ENCODE data around the gene AUNIP.

AUNIP gene, protein sequence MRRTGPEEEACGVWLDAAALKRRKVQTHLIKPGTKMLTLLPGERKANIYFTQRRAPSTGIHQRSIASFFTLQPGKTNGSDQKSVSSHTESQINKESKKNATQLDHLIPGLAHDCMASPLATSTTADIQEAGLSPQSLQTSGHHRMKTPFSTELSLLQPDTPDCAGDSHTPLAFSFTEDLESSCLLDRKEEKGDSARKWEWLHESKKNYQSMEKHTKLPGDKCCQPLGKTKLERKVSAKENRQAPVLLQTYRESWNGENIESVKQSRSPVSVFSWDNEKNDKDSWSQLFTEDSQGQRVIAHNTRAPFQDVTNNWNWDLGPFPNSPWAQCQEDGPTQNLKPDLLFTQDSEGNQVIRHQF

DNA sequence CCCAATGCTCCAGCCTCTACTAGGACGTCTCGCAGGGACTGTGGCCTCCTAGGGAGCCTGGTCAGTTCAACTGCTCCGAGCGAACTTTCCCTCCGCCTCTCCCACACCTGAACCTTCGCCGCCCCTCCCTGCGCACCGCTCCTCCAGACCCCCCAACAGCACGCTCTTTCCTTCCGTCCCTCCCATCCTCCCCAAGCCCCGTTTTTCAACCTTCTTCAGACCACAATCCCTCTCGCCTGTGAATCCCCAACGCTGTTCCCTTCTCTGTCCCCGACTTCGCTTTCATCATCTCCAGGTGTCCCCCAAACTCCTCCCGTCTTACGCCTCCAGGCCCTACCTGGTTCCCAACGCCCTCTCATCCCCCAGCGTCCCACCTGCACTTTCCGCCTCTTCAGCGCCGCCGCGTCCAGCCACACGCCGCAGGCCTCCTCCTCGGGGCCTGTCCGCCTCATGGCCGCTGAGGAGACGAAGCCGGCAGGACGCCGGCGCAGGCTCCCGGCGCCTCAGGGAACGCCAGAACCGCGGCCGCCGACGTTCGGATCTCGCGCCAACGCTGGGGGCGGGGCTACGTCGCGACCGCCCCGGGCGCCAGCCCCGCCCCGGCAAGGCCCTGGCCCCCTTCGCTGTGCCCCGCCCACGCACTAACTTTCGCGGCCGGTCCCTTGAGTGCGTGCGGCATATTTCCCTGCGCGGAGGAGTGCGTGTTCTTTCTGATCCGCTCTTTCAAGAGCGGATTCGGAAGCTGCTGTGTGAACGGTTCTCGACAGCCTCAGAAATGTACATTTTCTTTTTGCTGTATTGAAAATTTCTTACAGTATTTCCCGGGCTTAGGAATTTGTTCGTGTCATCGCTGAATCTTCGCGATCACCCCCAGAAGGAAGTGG, at the start of gene AUNIP:
TSS of gene AUNIP (minus strand) at position 552 of the 884 bp plus-strand sequence. CDS start at position 452, 100 bp downstream.
- Histone ChIP-seq H3K27ac (ENCODE audit: low read depth, low read length) (peak within 1 kb of the TSS; percentile 70), H3K27me3 (ENCODE audit: control insufficient read depth, insufficient read depth, low read length) (no peaks in the 10 kb centered on the region), H3K9me3 (ENCODE audit: control insufficient read depth, insufficient read depth, low read length) (no peaks in the 10 kb centered on the region), H3K4me3 (ENCODE audit: low read depth, low read length) (peak within 1 kb of the TSS; percentile 95), H3K4me1 (ENCODE audit: control insufficient read depth, insufficient read depth, low read length) (peaks cover 5% of the 10 kb centered on the region; the same call in 1 of the 2 replicates), H3K9ac (ENCODE audit: low read depth, low read length) (peak within 1 kb of the TSS; percentile 93), H3K36me3 (ENCODE audit: control insufficient read depth, insufficient read depth, low read length) (peaks cover 5% of the 10 kb centered on the region; the same call in 1 of the 2 replicates)

DNA sequence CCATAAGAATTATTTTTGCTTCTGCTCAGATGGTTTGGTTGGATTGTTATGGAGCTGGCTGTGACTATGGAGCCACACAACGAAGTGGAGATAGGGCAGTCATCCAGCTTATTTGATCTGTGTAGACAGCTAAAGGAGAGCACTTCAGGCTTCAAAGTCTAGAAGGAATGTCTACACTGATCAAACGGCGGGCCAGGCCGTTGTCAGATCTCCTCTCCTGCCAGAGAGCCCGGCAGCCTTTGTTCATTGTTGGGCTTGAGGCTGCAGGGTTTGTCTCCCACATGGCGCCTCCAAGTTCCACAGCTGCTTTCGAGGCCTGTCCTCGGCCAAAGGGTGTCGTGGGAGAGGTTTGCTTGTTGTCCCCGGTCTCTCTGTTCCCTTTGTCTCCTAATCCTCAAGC, 49.8 kb upstream of the AUNIP start:
- Histone ChIP-seq H3K4me1 (ENCODE audit: control insufficient read depth, insufficient read depth, low read length) (peaks cover 20% of the 10 kb centered on the region), H3K9ac (ENCODE audit: low read depth, low read length) (no peak overlapping the region), H3K27me3 (ENCODE audit: control insufficient read depth, insufficient read depth, low read length) (no peaks in the 10 kb centered on the region), H3K36me3 (ENCODE audit: control insufficient read depth, insufficient read depth, low read length) (peaks cover 5% of the 10 kb centered on the region), H3K9me3 (ENCODE audit: control insufficient read depth, insufficient read depth, low read length) (no peaks in the 10 kb centered on the region), H3K27ac (ENCODE audit: low read depth, low read length) (no peak overlapping the region), H3K4me3 (ENCODE audit: low read depth, low read length) (no peak overlapping the region)

DNA sequence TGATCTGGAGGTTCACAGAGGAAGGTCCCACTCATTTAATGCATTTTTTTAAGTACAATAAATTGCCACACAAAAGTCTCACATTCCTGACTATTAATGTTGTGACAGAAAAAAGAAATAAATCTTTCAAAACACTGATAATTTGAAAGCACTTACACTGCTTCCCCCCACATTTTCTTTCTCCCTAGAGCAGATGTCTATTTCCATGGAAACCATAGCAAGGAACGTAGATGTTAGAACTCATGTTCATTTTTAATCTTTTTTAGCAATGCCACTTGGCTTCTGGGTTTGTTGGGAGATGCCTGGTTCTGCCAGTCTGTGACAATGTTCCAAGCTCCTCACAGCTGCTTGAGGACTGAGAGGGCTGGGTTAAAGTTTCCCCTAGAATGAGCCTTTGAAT, 48.9 kb upstream of the AUNIP start:
- Histone ChIP-seq H3K9me3 (ENCODE audit: control insufficient read depth, insufficient read depth, low read length) (no peaks in the 10 kb centered on the region), H3K27me3 (ENCODE audit: control insufficient read depth, insufficient read depth, low read length) (no peaks in the 10 kb centered on the region), H3K4me3 (ENCODE audit: low read depth, low read length) (no peak overlapping the region), H3K27ac (ENCODE audit: low read depth, low read length) (no peak overlapping the region), H3K9ac (ENCODE audit: low read depth, low read length) (no peak overlapping the region), H3K36me3 (ENCODE audit: control insufficient read depth, insufficient read depth, low read length) (peaks cover 14% of the 10 kb centered on the region), H3K4me1 (ENCODE audit: control insufficient read depth, insufficient read depth, low read length) (peaks cover 23% of the 10 kb centered on the region)

DNA sequence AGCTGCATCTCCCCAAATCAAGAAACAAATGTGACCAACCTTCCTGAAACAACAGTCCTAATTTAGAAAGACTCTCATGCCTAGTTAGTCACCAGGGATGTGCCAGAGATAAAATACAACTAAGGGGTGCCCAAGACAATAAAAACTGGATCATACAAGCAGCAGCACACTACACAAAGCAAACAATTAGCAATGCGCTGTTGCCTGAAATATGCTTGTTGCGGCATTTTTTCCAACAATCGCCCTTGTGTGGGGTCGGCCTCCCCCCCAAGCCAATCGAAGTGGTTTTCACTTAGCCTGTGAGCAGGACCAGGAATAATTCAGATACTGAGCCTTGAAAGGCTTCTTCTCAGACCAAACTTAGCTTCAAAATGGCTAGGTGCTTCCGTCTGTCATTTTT, 48.3 kb upstream of the AUNIP start:
- Histone ChIP-seq H3K9ac (ENCODE audit: low read depth, low read length) (no peak overlapping the region), H3K27ac (ENCODE audit: low read depth, low read length) (no peak overlapping the region), H3K36me3 (ENCODE audit: control insufficient read depth, insufficient read depth, low read length) (peaks cover 20% of the 10 kb centered on the region), H3K4me1 (ENCODE audit: control insufficient read depth, insufficient read depth, low read length) (peaks cover 23% of the 10 kb centered on the region), H3K27me3 (ENCODE audit: control insufficient read depth, insufficient read depth, low read length) (no peaks in the 10 kb centered on the region), H3K4me3 (ENCODE audit: low read depth, low read length) (no peak overlapping the region), H3K9me3 (ENCODE audit: control insufficient read depth, insufficient read depth, low read length) (no peaks in the 10 kb centered on the region)

DNA sequence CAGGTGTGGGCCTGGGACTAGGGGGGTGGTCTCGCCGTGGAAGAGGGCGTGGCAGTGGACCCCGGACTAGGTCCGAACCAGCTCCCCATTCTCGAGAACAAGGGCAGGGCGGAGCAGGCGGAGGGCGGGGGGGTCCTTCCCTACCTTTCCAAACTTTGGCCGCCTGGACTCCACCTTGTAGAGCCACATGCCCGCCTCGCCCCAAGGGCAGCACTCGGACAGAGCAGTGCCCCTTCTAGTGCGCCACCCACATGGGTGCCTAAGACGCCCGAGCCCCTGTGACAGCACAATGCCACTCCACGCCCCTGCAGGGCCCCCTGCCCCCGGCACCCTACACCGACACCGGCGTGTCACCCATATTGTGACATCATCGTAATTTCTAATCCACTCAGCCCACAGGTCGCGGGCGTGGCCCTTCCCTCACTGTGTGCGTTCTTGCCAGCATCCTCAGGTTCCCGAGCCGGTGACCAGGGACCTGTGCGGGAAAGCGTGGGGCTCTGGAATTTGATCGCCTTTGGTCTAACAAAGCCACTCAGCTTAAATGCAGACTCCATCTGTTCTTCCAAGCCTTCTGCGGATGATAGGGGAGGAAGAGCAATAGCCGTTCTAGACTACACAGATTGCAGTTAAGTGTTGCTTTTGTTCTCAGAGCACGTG, 47.5 kb upstream of the AUNIP start:
- no peaks in the 10 kb centered on the region for H3K27me3 ChIP-seq (ENCODE audit: control insufficient read depth, insufficient read depth, low read length)
- peak overlapping the region; percentile 63 for H3K9ac ChIP-seq (ENCODE audit: low read depth, low read length)
- H3K27ac ChIP-seq (ENCODE audit: low read depth, low read length) = peak overlapping the region; percentile 96

DNA sequence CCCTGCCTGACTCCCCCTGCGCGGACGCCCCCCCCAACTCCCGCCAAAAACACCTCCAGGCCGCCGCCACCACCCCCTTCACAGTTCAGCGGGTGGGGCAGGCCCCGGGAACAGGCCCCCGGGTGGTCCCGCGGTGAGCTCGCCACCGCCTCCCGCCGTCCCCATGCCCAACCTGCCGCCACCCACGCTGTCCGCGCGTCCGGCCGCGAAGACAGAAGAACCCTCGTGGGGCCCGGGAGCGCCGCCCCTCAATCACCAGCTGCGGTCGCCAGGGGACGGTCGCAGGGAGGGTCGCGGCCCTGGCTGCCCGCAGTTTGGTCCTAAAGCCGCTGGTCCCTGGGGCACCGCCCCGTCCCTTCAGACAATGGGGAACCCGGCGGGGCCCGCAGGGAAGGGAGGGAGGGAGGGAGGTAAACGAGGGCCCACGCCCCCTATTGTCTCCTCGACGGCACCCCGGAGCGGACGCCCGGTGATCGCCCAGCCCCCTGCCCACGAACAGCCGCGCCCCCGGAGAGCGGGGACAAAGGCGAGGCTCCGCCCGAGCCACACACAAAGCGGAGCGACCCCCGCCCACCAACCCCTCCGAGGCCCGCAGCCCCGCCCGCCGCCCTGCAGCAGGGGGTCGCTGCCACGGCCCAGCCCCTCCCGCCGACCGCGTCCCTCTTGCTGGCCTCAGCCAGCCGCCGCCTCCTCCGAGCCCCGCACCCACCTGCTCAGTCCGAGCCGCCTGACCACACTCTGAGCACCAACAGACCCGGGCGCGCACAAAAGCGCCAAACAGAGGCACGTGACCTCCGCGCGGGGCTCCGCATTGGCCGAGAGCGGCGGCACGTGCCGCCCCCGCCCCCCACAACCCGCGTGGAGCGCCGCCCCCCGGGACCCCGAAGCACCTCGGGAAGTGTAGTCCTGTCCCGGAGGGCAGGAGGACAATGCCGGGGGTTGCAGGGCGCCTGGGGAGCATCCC, 46.7 kb upstream of the AUNIP start, which contains the start of gene STMN1:
TSS of gene STMN1 (minus strand) at position 740 of the 964 bp plus-strand sequence. CDS start 1,743 bp downstream, outside the sequence.
- Histone ChIP-seq H3K27ac (ENCODE audit: low read depth, low read length) (peak within 1 kb of the TSS; percentile 96), H3K36me3 (ENCODE audit: control insufficient read depth, insufficient read depth, low read length) (peaks cover 36% of the 10 kb centered on the region), H3K27me3 (ENCODE audit: control insufficient read depth, insufficient read depth, low read length) (no peaks in the 10 kb centered on the region), H3K9me3 (ENCODE audit: control insufficient read depth, insufficient read depth, low read length) (no peaks in the 10 kb centered on the region), H3K4me1 (ENCODE audit: control insufficient read depth, insufficient read depth, low read length) (peaks cover 23% of the 10 kb centered on the region), H3K4me3 (ENCODE audit: low read depth, low read length) (peak within 1 kb of the TSS; percentile 77), H3K9ac (ENCODE audit: low read depth, low read length) (peak within 1 kb of the TSS; percentile 91)

More for the DNA sequence above, 47.5 kb upstream of the AUNIP start:
- Histone ChIP-seq H3K4me1 (ENCODE audit: control insufficient read depth, insufficient read depth, low read length) (peaks cover 23% of the 10 kb centered on the region), H3K36me3 (ENCODE audit: control insufficient read depth, insufficient read depth, low read length) (peaks cover 28% of the 10 kb centered on the region), H3K4me3 (ENCODE audit: low read depth, low read length) (peak overlapping the region; percentile 77), H3K9me3 (ENCODE audit: control insufficient read depth, insufficient read depth, low read length) (no peaks in the 10 kb centered on the region)

DNA sequence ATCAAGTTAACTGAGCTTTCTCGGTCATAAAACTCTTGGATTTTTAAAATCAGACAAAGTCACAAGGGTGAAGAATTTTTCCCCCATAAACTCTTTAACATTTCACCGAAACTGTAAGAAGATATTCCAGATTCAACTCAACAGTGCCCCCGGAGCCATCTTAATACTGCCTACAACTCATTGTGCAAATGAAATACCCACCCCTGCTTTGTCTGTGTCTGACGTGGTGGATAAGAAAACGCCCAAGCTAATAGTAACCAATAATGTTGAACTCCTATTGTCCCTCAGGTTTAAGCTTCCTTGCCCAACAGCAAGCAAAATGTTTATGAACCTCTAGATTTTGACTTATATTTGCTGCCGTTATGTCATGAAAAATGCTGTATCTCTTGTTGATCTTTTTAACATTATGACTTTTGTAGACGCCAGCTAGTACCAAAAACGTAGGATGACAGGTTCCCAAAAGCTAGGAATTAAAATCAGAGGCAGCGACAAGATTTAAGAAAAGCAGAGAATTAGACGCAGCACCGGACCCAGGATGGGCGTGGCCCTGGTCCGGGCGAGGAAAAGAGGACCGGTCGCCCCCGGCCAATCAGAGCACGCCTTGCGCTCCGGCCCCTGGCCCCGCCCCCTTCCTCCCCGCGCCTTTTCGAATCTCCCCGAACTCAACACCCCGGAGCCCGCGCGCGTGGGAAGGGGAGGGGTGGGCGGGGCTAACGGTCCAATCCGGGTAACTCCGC, 45.9 kb upstream of the AUNIP start:
- peaks cover 23% of the 10 kb centered on the region for H3K4me1 ChIP-seq (ENCODE audit: control insufficient read depth, insufficient read depth, low read length)
- H3K9me3 ChIP-seq (ENCODE audit: control insufficient read depth, insufficient read depth, low read length) = no peaks in the 10 kb centered on the region
- peak overlapping the region; percentile 96 for H3K27ac ChIP-seq (ENCODE audit: low read depth, low read length)
- peak overlapping the region; percentile 77 for H3K4me3 ChIP-seq (ENCODE audit: low read depth, low read length)
- peaks cover 45% of the 10 kb centered on the region for H3K36me3 ChIP-seq (ENCODE audit: control insufficient read depth, insufficient read depth, low read length)
- H3K27me3 ChIP-seq (ENCODE audit: control insufficient read depth, insufficient read depth, low read length) = no peaks in the 10 kb centered on the region
- peak overlapping the region; percentile 28 for H3K9ac ChIP-seq (ENCODE audit: low read depth, low read length)

DNA sequence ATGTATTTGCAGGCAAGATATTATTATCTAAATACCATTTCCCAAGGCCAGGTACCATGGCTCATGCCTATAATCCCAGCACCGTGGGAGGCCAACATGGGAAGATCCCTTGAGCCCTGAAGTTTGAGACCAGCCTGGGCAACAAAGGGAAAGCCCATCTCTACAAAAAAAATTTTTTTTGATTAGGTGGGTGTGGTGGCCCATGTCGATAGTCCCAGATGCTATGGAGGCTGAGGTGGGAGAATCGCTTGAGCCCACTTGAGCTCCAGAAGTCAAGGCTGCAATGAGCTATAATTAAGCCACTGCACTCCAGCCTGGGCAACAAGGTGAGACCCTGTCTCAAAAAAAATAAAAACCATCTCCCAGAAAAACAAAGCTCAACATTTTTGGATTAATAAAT, 44.7 kb upstream of the AUNIP start:
- Histone ChIP-seq H3K4me3 (ENCODE audit: low read depth, low read length) (peak overlapping the region; percentile 77), H3K4me1 (ENCODE audit: control insufficient read depth, insufficient read depth, low read length) (peaks cover 23% of the 10 kb centered on the region), H3K9me3 (ENCODE audit: control insufficient read depth, insufficient read depth, low read length) (no peaks in the 10 kb centered on the region), H3K9ac (ENCODE audit: low read depth, low read length) (no peak overlapping the region), H3K36me3 (ENCODE audit: control insufficient read depth, insufficient read depth, low read length) (peaks cover 56% of the 10 kb centered on the region), H3K27me3 (ENCODE audit: control insufficient read depth, insufficient read depth, low read length) (no peaks in the 10 kb centered on the region), H3K27ac (ENCODE audit: low read depth, low read length) (no peak overlapping the region)

DNA sequence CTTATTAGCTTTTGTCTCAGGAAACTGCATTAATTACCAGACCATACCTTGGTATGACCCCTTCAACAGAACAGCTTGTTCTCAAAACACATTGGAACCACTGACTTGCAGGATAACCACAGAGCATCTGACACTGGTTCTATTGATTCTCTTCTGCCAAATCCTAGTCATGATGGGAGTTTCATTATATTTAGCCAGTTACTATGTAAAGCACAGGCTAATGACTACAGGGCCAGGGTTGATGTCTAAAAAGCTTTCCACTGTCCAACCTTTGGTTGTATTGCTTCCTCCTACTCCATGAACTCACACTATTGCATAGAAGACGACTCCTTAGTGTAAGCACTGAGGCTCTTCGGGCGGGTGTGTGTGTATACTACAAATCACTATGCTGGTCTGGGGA, 43.2 kb upstream of the AUNIP start:
- Histone ChIP-seq H3K9ac (ENCODE audit: low read depth, low read length) (no peak overlapping the region), H3K27me3 (ENCODE audit: control insufficient read depth, insufficient read depth, low read length) (no peaks in the 10 kb centered on the region), H3K9me3 (ENCODE audit: control insufficient read depth, insufficient read depth, low read length) (no peaks in the 10 kb centered on the region), H3K27ac (ENCODE audit: low read depth, low read length) (no peak overlapping the region), H3K4me1 (ENCODE audit: control insufficient read depth, insufficient read depth, low read length) (peaks cover 19% of the 10 kb centered on the region), H3K4me3 (ENCODE audit: low read depth, low read length) (no peak overlapping the region), H3K36me3 (ENCODE audit: control insufficient read depth, insufficient read depth, low read length) (peaks cover 65% of the 10 kb centered on the region)
